Sigmoid colon (tissue), 4 donors: ENCODE results near the gene MANBA.

Experiments used
- EP300 ChIP-seq, 4 donors: sonication (generic); formaldehyde crosslinking; IDR thresholded peaks; one replicate each; pipeline ENCODE4 v1.6.1; 2017; ENCODE audit warnings: antibody characterized with exemption in 4 of 4
- POLR2A ChIP-seq, 2 donors: fragments of 450-650 bp; IDR thresholded peaks; one replicate each; pipeline ENCODE4 v1.6.1; 2016; ENCODE audit warnings: antibody characterized with exemption in 2 of 2, mild to moderate bottlenecking in 2 of 2, moderate library complexity in 2 of 2
- POLR2AphosphoS5 ChIP-seq, 4 donors: sonication (generic); formaldehyde crosslinking; IDR thresholded peaks; one replicate each; pipeline ENCODE4 v1.6.1; 2017; ENCODE audit warnings: antibody characterized with exemption in 4 of 4
- TF ChIP-seq, protein P1 (sequence below), 4 experiments: fragments of 450-650 bp in 3 of 4; fragments of 200-600 bp in 1 of 4; IDR thresholded peaks; one replicate each; pipeline ENCODE4 v1.5.1; 2016 to 2019; ENCODE audit warnings: antibody characterized with exemption in 4 of 4, mild to moderate bottlenecking in 3 of 4, moderate library complexity in 2 of 4

GRCh38 chr4:102641793-102642192 lies 119.0 kb downstream of the MANBA start:
- TF ChIP-seq EP300 (IDR thresholded peaks at IDR 0.05) (no peak), POLR2A (IDR thresholded peaks at IDR 0.05) (no peak), POLR2AphosphoS5 (IDR thresholded peaks at IDR 0.05) (no peak)
- TF ChIP-seq, protein P1, sequence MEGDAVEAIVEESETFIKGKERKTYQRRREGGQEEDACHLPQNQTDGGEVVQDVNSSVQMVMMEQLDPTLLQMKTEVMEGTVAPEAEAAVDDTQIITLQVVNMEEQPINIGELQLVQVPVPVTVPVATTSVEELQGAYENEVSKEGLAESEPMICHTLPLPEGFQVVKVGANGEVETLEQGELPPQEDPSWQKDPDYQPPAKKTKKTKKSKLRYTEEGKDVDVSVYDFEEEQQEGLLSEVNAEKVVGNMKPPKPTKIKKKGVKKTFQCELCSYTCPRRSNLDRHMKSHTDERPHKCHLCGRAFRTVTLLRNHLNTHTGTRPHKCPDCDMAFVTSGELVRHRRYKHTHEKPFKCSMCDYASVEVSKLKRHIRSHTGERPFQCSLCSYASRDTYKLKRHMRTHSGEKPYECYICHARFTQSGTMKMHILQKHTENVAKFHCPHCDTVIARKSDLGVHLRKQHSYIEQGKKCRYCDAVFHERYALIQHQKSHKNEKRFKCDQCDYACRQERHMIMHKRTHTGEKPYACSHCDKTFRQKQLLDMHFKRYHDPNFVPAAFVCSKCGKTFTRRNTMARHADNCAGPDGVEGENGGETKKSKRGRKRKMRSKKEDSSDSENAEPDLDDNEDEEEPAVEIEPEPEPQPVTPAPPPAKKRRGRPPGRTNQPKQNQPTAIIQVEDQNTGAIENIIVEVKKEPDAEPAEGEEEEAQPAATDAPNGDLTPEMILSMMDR (IDR thresholded peaks at IDR 0.05) = no peak
